Medulla oblongata (tissue), 1 donor: ENCODE measurements around the gene GOLGA8M.
"Not testable (repeated sequence)": the region's sequence is repeated elsewhere in the genome, so short reads cannot be mapped to it uniquely, and the experiment has no call there.

ENCODE experiments used
- DNase-seq: peaks from one replicate; pipeline ENCODE4 v3.0.0-alpha.2; 2015; ENCODE audit errors: extremely low spot score

The GOLGA8M gene

GRCh38 chr15:28663717-28664116, 48.5 kb downstream of the GOLGA8M start:
- not testable (repeated sequence) for DNase-seq

DNA sequence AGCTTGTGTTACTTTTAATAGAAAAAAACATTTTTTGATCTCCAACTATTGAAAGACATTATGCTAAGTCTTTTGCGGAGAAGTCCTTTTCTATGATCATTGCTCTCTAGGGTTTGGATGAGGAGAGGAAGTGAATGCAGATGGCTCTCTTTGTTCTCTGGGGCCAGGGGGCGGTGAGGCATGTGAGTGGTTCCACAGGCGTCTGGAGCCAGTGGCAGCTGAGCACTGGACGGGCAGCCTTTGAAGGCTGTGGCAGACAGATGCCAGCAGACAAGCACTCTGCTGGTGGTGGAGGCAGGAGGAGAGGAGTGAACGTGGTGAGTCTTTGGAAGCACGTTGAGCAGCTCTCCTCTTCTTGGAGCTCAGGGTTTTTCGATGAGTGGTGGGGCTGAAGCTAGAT, 51.5 kb downstream of the GOLGA8M start:
- not testable (repeated sequence) for DNase-seq

- not testable (repeated sequence) for DNase-seq
These were observed 56.2 kb downstream of the GOLGA8M start for GRCh38 chr15:28656018-28656360.

GRCh38 chr15:28655329-28656017, 56.7 kb downstream of the GOLGA8M start:
- DNase-seq = not testable (repeated sequence)

DNA sequence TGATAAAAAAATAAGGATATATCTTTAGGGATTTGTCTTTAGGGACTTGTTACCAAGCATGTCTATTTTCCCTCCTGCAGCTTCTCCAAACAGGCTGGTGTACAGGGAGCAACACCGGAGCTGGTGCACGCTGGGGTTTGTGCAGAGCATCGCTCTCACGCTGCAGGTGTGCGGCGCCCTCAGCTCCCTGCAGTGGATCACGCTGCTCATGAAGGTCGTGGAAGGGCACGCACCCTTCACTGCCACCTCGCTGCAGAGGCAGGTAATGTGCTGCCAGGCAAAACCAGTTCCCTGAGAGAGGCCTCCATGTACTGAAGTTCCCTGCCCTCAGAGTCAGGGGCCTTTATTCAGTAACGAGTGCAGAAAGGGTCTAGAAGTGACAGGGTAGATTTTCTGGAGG, 58.0 kb downstream of the GOLGA8M start:
- not testable (repeated sequence) for DNase-seq

- not testable (repeated sequence) for DNase-seq
These were observed 59.7 kb downstream of the GOLGA8M start for GRCh38 chr15:28652538-28652937.
